ENCODE data around the gene QRICH1. TPM values are rescaled to one million over a fixed set of nuclear protein-coding genes. Genes with fewer than 3 reads are reported as not detected.

Gene QRICH1
- total and polyA plus RNA-seq, 2 of the 4 experiments (the other 2 are of a cell fraction): 62.7 to 77.3 TPM

DNA sequence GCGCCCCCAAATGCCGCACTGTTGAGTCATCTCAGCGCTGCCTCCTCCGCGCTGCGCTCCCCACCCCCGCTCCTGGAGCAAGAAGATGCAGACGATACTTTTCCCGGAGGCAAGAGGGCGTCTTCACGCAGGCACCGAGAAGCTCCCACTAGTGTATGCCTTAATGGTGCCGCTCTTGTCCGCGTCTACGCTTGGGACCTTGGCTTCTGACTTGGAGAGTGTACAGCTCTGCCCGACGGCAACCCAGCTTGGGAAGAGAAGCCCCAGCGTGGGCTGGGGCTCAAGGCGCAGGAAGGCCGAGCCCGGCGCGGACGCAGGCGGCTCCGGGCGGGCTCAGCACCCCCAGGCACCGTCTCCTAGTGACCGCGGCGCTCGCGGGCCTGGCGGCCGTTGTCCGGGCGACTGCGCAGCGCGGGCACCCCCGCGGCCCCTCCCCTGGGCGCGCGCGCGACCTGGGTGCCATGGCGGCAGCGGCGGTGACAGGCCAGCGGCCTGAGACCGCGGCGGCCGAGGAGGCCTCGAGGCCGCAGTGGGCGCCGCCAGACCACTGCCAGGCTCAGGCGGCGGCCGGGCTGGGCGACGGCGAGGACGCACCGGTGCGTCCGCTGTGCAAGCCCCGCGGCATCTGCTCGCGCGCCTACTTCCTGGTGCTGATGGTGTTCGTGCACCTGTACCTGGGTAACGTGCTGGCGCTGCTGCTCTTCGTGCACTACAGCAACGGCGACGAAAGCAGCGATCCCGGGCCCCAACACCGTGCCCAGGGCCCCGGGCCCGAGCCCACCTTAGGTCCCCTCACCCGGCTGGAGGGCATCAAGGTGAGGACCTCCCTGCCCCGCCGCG is 103.9 kb downstream of the QRICH1 start, which contains the start of gene P4HTM:
Gene P4HTM (plus strand): TSS at position 446 of the 840 bp plus-strand sequence. CDS start 16 bp downstream, at position 462.
- H3K9ac ChIP-seq (ENCODE audit: low read depth, low read length): peak within 1 kb of the TSS; percentile 74
- peaks cover 7% of the 10 kb centered on the region for H3K9me1 ChIP-seq (ENCODE audit: insufficient read depth, low read length)
- peak within 1 kb of the TSS; percentile 85 for H3K56ac ChIP-seq (ENCODE audit: extremely low read depth, insufficient read depth, low read length)
- peak within 1 kb of the TSS; percentile 47; the same call in 1 of the 3 replicates for H2BK15ac ChIP-seq (ENCODE audit: low read depth, low read length)
- peak within 1 kb of the TSS; percentile 85 for H3K14ac ChIP-seq (replicated peaks; ENCODE audit: low read depth, low read length)
- peak within 1 kb of the TSS; percentile 72 for H3K4me3 ChIP-seq (ENCODE audit: insufficient read depth, low read depth, low read length)
- no peaks in the 10 kb centered on the region for H3K27me3 ChIP-seq (ENCODE audit: control insufficient read depth, insufficient read depth, low read length)
- no peaks in the 10 kb centered on the region for H3K9me3 ChIP-seq (ENCODE audit: control insufficient read depth, insufficient read depth, low read length)
- DNase-seq (peak; percentile 93), ATAC-seq (ENCODE audit: low read depth) (peak; percentile 89)
- peak within 1 kb of the TSS; percentile 88 for H2BK120ac ChIP-seq (ENCODE audit: low read depth, low read length)
- in situ Hi-C loops (cut with MboI; ENCODE audit: low sequenced_read_pairs): no loop called here
- H3K36me3 ChIP-seq (ENCODE audit: control insufficient read depth, insufficient read depth, low read length): peaks cover 5% of the 10 kb centered on the region; the same call in 1 of the 2 replicates
- H3K4me2 ChIP-seq (ENCODE audit: low read depth, low read length): peak within 1 kb of the TSS; percentile 95
- no peaks in the 10 kb centered on the region; the same call in 1 of the 2 replicates for H4K20me1 ChIP-seq (ENCODE audit: insufficient read depth, low read length)
- peak within 1 kb of the TSS; percentile 96 for H2AFZ ChIP-seq (replicated peaks; ENCODE audit: low read length, poor library complexity)
- H4K5ac ChIP-seq (ENCODE audit: low read depth, low read length): peak within 1 kb of the TSS; percentile 76
- H2BK5ac ChIP-seq (ENCODE audit: low read depth, low read length, poor library complexity, severe bottlenecking): peak within 1 kb of the TSS; percentile 91
- ChIA-PET POLR2A (ENCODE audit: unreplicated experiment) (interaction anchor here (1.3 kb wide), 1 partner anchor 17 kb away, joined by 9 read pairs; the partner anchor contains the start of gene WDR6), CTCF (interaction anchor here (1.0 to 3.2 kb wide), 5 partner anchors 10 to 104 kb away, joined by 3 to 17 read pairs (median 3); partner anchors contain the start of genes NDUFAF3, QRICH1 and WDR6)
- intact Hi-C loops (cut with micrococcal nuclease): loop anchor here (1.0 to 2.0 kb wide), 3 partner anchors 17 to 104 kb away; partner anchors contain the start of genes QRICH1 and WDR6
- dilution Hi-C loops (cut with HindIII; ENCODE audit: low sequenced_read_pairs, unreplicated experiment): no loop called here
- H3K18ac ChIP-seq (ENCODE audit: low read depth, low read length): peak within 1 kb of the TSS; percentile 82
- peak within 1 kb of the TSS; percentile 93 for H2AK5ac ChIP-seq (ENCODE audit: low read depth, low read length)
- peak within 1 kb of the TSS; percentile 71 for H2BK20ac ChIP-seq (ENCODE audit: low read depth, low read length)
- H3K4ac ChIP-seq (ENCODE audit: low read depth, low read length): peak within 1 kb of the TSS; percentile 91
- H2AK9ac ChIP-seq (replicated peaks; ENCODE audit: low read depth, low read length, poor library complexity): peak within 1 kb of the TSS; percentile 96
- TSS peak; percentile 46 for BruUV-seq (replicated peaks)
- H3K27ac ChIP-seq (ENCODE audit: insufficient read depth, low read length): peak within 1 kb of the TSS; percentile 94
- peaks cover 18 to 43% of the 10 kb centered on the region in 2 experiments for H3K79me1 ChIP-seq (ENCODE audit: low read depth in 1 of 2, low read length in 2 of 2)
- H3K4me1 ChIP-seq (ENCODE audit: control insufficient read depth, insufficient read depth, low read length): peaks cover 14% of the 10 kb centered on the region
- 1% methylated on average over 44 of the region's 91 CpGs; no CpG with 5 or more reads in 1 of the 2 experiments for WGBS, 2 experiments (ENCODE audit: extremely low coverage in 2 of 2, insufficient read length in 1 of 2)
- H4K91ac ChIP-seq (ENCODE audit: insufficient read depth, low read depth, low read length): peak within 1 kb of the TSS; percentile 80
- H3K23ac ChIP-seq (ENCODE audit: low read depth, low read length): peak within 1 kb of the TSS; percentile 93
- H4K8ac ChIP-seq (ENCODE audit: low read depth in 2 of 2, low read length in 2 of 2): peak within 1 kb of the TSS; percentile 74 to 89
- TF ChIP-seq RFX5 (IDR thresholded peaks at IDR 0.05; ENCODE audit: low read depth, low read length) (no peak), SMC3 (IDR thresholded peaks at IDR 0.05; ENCODE audit: low read depth, low read length) (peak; percentile 32; the same call in 1 of the 2 replicates), RCOR1 (IDR thresholded peaks at IDR 0.05; ENCODE audit: insufficient replicate concordance, low read length) (no peak), CEBPB (IDR thresholded peaks at IDR 0.05; ENCODE audit: low read depth, low read length) (peak; percentile 62; the same call in 1 of the 2 replicates), MAFK (IDR thresholded peaks at IDR 0.05; ENCODE audit: low read depth, low read length) (no peak), CHD1 (IDR thresholded peaks at IDR 0.05; ENCODE audit: low read depth, low read length) (no peak), BHLHE40 (IDR thresholded peaks at IDR 0.05; ENCODE audit: low read depth, low read length) (no peak), NFE2L2 (IDR thresholded peaks at IDR 0.05; ENCODE audit: low read depth, low read length) (no peak), MXI1 (IDR thresholded peaks at IDR 0.05; ENCODE audit: borderline replicate concordance, low read depth, low read length) (peak; percentile 29; the same call in 1 of the 2 replicates), POLR2A (IDR thresholded peaks at IDR 0.05; ENCODE audit: low read depth, low read length) (peak; percentile 77), MAZ (IDR thresholded peaks at IDR 0.05; ENCODE audit: borderline replicate concordance, low read depth, low read length) (peak; percentile 89), RAD21 (IDR thresholded peaks at IDR 0.05; ENCODE audit: low read length) (peak; percentile 42), FOS (IDR thresholded peaks at IDR 0.05; ENCODE audit: low read depth, low read length) (peak; percentile 85), CTCF (conservative IDR thresholded peaks at IDR 0.05; ENCODE audit: low read depth, low read length) (peak; percentile 49)
- TF ChIP-seq, protein P1, sequence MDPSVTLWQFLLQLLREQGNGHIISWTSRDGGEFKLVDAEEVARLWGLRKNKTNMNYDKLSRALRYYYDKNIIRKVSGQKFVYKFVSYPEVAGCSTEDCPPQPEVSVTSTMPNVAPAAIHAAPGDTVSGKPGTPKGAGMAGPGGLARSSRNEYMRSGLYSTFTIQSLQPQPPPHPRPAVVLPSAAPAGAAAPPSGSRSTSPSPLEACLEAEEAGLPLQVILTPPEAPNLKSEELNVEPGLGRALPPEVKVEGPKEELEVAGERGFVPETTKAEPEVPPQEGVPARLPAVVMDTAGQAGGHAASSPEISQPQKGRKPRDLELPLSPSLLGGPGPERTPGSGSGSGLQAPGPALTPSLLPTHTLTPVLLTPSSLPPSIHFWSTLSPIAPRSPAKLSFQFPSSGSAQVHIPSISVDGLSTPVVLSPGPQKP (IDR thresholded peaks at IDR 0.05; ENCODE audit: borderline replicate concordance, low read depth, low read length): no peak
